Type B pancreatic cell (in vitro differentiated cells): Measurements from ENCODE around the gene LIPI. TPM values are rescaled to one million over a fixed set of nuclear protein-coding genes. Genes with fewer than 3 reads are reported as not detected.

Experiments
- DNase-seq: peaks from one replicate; pipeline ENCODE4 v3.0.0; 2021; ENCODE audit warnings: mixed read lengths; ENCODE audit not compliant: unreplicated experiment; ENCODE audit errors: extremely low spot score
- H3K27ac Mint-ChIP-seq: 2 replicates; pipeline ENCODE4 v1.8.0; 2021; ENCODE audit warnings: mild to moderate bottlenecking, mixed read lengths
- H3K27me3 Mint-ChIP-seq: 2 replicates; pipeline ENCODE4 v1.8.0; 2021; ENCODE audit warnings: mixed read lengths
- H3K36me3 Mint-ChIP-seq: 2 replicates; pipeline ENCODE4 v1.8.0; 2021; ENCODE audit warnings: mixed read lengths
- H3K4me1 Mint-ChIP-seq: one replicate; pipeline ENCODE4 v1.8.0; 2021; ENCODE audit warnings: mixed read lengths; ENCODE audit not compliant: unreplicated experiment
- H3K4me3 Mint-ChIP-seq: 2 replicates; pipeline ENCODE4 v1.8.0; 2021; ENCODE audit warnings: mild to moderate bottlenecking, mixed read lengths
- H3K9me3 Mint-ChIP-seq: 2 replicates; pipeline ENCODE4 v1.8.0; 2021; ENCODE audit warnings: mixed read lengths
- CTCF ChIP-seq: fragments of 200-600 bp; sonication (generic); conservative IDR thresholded peaks from 2 replicates; pipeline ENCODE4 v1.5.0; 2021; ENCODE audit warnings: antibody characterized with exemption, mild to moderate bottlenecking
- total RNA-seq: library from RNA; stranded (reverse); gene quantifications from 2 replicates; pipeline ENCODE4 v1.2.1, GENCODE V29; 2021; ENCODE audit warnings: low replicate concordance

LIPI gene
- total RNA-seq, 1 donor from 2014 or later: not detected

DNA sequence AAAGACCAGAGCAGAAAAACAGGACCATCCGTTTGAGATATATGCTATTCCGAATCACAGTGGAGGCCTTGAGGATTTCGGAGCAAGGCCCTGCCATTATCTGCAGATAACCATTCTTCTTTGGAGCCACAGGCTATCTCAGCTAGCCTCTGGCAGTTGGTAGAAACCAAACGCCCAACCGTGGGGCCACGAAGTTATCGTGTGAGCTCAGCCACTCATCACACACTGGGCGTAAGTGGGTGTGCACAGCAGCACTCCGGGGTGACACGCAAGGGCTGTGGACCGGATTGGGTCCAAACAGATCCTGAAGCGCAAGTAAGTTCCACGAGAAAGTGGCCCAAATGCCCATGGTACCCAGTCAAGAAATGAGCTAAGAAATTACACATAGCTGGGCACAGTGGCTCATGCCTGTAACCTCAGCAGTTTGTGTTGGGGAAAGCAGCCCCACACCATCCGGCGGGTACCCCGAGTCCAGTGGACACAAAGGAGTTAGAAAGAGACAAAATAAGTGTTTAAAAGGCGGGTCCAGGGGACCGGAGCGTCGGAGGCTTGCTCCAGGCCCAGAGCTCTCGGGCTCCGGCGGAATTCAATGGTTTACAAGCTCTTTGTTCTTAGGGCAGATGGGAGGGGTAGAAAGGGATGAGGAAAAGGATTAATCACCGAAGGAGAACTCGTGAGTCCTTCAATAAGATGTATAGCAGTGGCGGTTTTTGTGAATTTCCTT lies 130.6 kb downstream of the LIPI start:
- no peak for TF ChIP-seq CTCF
- DNase-seq: no peak
- H3K27me3 Mint-ChIP-seq: no peaks in the 10 kb centered on the region
- H3K36me3 Mint-ChIP-seq: peaks cover 3% of the 10 kb centered on the region
- H3K4me1 Mint-ChIP-seq: no peaks in the 10 kb centered on the region
- peaks cover 5% of the 10 kb centered on the region for H3K9me3 Mint-ChIP-seq
- peak overlapping the region; percentile 13 for H3K4me3 Mint-ChIP-seq
- no peak overlapping the region for H3K27ac Mint-ChIP-seq

GRCh38 chr21:14078746-14079375 lies 131.9 kb downstream of the LIPI start:
- Mint-ChIP-seq H3K27me3 (no peaks in the 10 kb centered on the region), H3K4me3 (no peak overlapping the region), H3K4me1 (no peaks in the 10 kb centered on the region), H3K9me3 (peaks cover 5% of the 10 kb centered on the region), H3K27ac (no peak overlapping the region), H3K36me3 (peaks cover 3% of the 10 kb centered on the region)
- DNase-seq: no peak
- TF ChIP-seq CTCF: no peak

DNA sequence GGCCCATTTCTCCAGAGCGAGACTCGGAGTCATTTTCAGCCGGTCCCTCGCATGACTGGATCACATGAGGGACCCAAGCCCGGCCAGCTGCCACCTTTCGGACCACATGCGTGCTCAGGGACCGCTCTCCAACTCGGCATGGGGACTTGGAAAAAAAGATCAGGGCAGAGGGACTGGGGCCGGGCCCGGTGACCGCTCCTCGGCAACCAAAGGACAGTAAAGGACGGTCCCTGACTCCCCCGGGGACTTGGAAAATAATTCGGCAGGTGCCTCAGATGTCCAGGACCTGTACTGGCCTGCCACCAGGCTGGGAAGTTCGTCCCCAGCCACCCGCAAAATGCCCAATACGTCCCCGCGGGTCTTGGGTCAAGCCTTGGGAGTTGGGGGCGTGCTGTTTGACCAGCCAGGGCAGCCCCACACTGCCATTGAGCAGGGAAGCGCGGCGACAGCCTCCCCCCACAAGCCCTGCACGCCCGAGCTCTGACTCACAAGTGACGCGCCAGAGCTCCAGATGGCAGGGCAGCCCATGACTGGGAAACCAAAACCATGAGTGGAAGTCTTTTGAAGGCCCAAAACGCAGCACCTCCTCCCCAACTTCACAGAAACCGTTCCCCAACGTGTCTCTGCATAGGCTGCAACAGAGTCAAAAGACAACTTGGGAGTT lies 134.5 kb downstream of the LIPI start:
- H3K9me3 Mint-ChIP-seq: peaks cover 5% of the 10 kb centered on the region
- DNase-seq: no peak

DNA sequence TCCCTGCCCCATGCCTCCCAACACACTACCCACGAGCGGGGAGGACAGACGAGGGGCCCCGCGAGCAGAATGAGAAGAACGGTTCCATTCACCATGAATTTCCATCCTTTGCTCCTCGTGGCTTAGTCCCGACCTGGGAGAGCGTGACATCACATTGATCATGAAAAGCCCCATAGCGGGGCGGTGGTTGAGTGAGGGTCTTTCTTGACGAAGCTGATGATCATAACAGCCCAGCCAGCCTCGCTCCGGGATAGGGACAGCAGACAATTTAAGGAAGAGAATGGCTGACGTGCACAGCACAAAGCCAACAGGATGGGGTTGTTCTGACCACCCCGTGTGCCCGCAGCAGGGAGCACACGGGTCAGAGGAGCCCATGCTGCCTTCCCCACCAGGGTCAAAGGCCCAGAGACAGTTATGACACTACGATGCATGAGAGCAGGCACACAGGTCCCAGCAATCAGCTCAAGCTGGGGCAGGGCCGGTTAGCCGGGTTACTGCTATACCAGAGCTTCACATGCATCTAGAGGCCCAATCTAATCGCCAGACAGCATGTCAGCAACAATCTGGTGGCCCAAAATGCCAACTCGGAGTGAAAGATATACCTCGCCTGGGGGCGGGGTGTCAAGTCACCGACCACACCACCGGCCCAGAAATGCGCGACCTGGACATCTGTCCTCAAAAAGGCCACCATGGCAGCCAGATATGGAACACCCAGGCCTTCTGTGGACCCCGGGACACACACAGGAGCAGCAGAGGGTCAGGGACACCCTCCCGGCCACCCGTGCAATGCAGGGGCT lies 135.2 kb downstream of the LIPI start:
- Mint-ChIP-seq H3K27ac (no peak overlapping the region), H3K9me3 (peaks cover 5% of the 10 kb centered on the region), H3K4me1 (no peaks in the 10 kb centered on the region), H3K27me3 (no peaks in the 10 kb centered on the region), H3K36me3 (peaks cover under 1% of the 10 kb centered on the region), H3K4me3 (no peak overlapping the region)
- TF ChIP-seq CTCF: no peak
- DNase-seq: no peak

More for the DNA sequence above, 134.5 kb downstream of the LIPI start:
- TF ChIP-seq CTCF: no peak
- Mint-ChIP-seq H3K27ac (no peak overlapping the region), H3K4me1 (no peaks in the 10 kb centered on the region), H3K4me3 (no peak overlapping the region), H3K36me3 (peaks cover 3% of the 10 kb centered on the region), H3K27me3 (no peaks in the 10 kb centered on the region)

DNA sequence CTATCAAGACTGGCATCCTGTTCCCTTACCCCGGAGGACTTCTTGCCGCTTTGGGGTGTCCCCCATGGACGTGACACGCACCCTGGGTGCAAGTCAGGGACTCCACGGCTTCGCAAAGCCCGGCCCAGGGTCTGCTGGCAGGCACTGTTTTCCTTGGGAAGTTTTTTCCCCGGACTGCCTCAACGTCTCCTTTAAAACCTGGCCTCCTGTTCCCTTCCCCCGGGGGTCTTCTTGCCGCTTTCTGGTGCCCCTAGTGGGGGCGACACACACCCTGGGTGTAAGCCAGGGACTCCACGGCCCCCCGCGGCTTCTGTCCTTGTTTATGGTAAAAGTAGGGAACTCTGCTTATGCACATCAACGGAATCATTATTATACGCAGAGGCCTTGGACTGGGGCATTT lies 136.6 kb downstream of the LIPI start:
- no peak for TF ChIP-seq CTCF
- Mint-ChIP-seq H3K36me3 (peaks cover 5% of the 10 kb centered on the region), H3K27ac (no peak overlapping the region), H3K9me3 (peaks cover 5% of the 10 kb centered on the region), H3K27me3 (no peaks in the 10 kb centered on the region), H3K4me3 (no peak overlapping the region), H3K4me1 (no peaks in the 10 kb centered on the region)
- DNase-seq: no peak
